Gastroesophageal sphincter (tissue), 4 donors: ENCODE measurements around the gene STRN4. TPM values are rescaled to one million over a fixed set of nuclear protein-coding genes. Genes with fewer than 3 reads are reported as not detected.

Source experiments
- ATAC-seq: fragments of 150-250 bp; one replicate; pipeline ENCODE4 v1.9.1; 2016; ENCODE audit warnings: mild to moderate bottlenecking, moderate library complexity
- H3K27ac ChIP-seq, 4 donors: fragments of 200-600 bp; sonication (generic) in 3 of 4; 1 replicate in 3 of 4; 2 replicates in 1 of 4; pipeline ENCODE4 v1.5.1; 2016 to 2019
- H3K27me3 ChIP-seq: fragments of 200-600 bp; sonication (generic); one replicate; pipeline ENCODE4 v1.5.1; 2019
- H3K36me3 ChIP-seq, 2 donors: fragments of 200-600 bp; sonication (generic); one replicate each; pipeline ENCODE4 v1.5.1; 2019; ENCODE audit warnings: control low read depth in 1 of 2
- H3K4me1 ChIP-seq, 3 donors: fragments of 200-600 bp; sonication (generic); 1 replicate in 2 of 3; 2 replicates in 1 of 3; pipeline ENCODE4 v1.5.1; 2016 to 2019; ENCODE audit warnings: control low read depth in 2 of 3
- H3K4me3 ChIP-seq, 2 donors: fragments of 200-600 bp; sonication (generic); one replicate each; pipeline ENCODE4 v1.5.1; 2019; ENCODE audit warnings: mild to moderate bottlenecking in 1 of 2, moderate library complexity in 1 of 2
- H3K9me3 ChIP-seq, 3 donors: fragments of 200-600 bp; sonication (generic); one replicate each; pipeline ENCODE4 v1.5.1; 2017 to 2019; ENCODE audit warnings: control low read depth in 2 of 3
- CTCF ChIP-seq, 4 experiments: fragments of 200-600 bp in 2 of 4; fragments of 450-650 bp in 2 of 4; sonication (generic) in 1 of 4; IDR thresholded peaks; one replicate each; pipeline ENCODE4 v1.5.1; 2017 to 2019; ENCODE audit warnings: antibody characterized with exemption in 4 of 4, mild to moderate bottlenecking in 2 of 4, moderate library complexity in 2 of 4
- EP300 ChIP-seq: sonication (generic); formaldehyde crosslinking; IDR thresholded peaks from one replicate; pipeline ENCODE4 v1.6.1; 2017; ENCODE audit warnings: antibody characterized with exemption, mild to moderate bottlenecking
- POLR2A ChIP-seq, 2 donors: fragments of 450-650 bp; IDR thresholded peaks; one replicate each; pipeline ENCODE4 v1.6.1; 2017; ENCODE audit warnings: antibody characterized with exemption in 2 of 2, mild to moderate bottlenecking in 2 of 2, moderate library complexity in 1 of 2
- POLR2AphosphoS5 ChIP-seq: sonication (generic); formaldehyde crosslinking; IDR thresholded peaks from one replicate; pipeline ENCODE4 v1.6.1; 2017; ENCODE audit warnings: antibody characterized with exemption
- WGBS, 2 donors: methylation state at CpG; one replicate each; pipeline ENCODE4 v1.1.5; 2018; ENCODE audit warnings: low coverage in 1 of 2; 5-methylcytosine and 5-hydroxymethylcytosine counted together
- total RNA-seq, 4 donors: library from RNA; depleted of rRNA; stranded (reverse); fragments of >200 nt; gene quantifications; one replicate each; pipeline ENCODE4 v1.1.0, GENCODE V29; 2016

STRN4 gene
- total RNA-seq, 4 donors from 2014 or later: 64.6 to 109 (median 90.4) TPM

GRCh38 chr19:46744005-46744691 is 2.1 kb downstream of the STRN4 start:
- Histone ChIP-seq H3K9me3 (no peaks in the 10 kb centered on the region), H3K4me3 (no peak overlapping the region), H3K36me3 (peaks cover 0 to 10% of the 10 kb centered on the region in 2 donors), H3K27me3 (no peaks in the 10 kb centered on the region), H3K4me1 (peaks cover 5 to 84% (median 48%) of the 10 kb centered on the region in 3 donors), H3K27ac (no peak overlapping the region)
- TF ChIP-seq POLR2AphosphoS5: no peak
- no peak for TF ChIP-seq EP300
- TF ChIP-seq CTCF (IDR thresholded peaks at IDR 0.05): no peak
- no peak for TF ChIP-seq POLR2A (IDR thresholded peaks at IDR 0.05)
- no peak for ATAC-seq
- 84 to 96% methylated on average over 4 to 12 of the region's 12 CpGs for WGBS, 2 donors

GRCh38 chr19:46742926-46743480 is 3.2 kb downstream of the STRN4 start:
- no peaks in the 10 kb centered on the region for H3K27me3 ChIP-seq
- ATAC-seq: no peak
- H3K9me3 ChIP-seq: no peaks in the 10 kb centered on the region
- 60 to 61% methylated on average over 3 of the region's 4 CpGs for WGBS, 2 donors
- H3K4me1 ChIP-seq: peaks cover 9 to 92% (median 54%) of the 10 kb centered on the region in 3 donors
- no peak overlapping the region for H3K27ac ChIP-seq
- TF ChIP-seq CTCF (IDR thresholded peaks at IDR 0.05) (no peak), POLR2A (IDR thresholded peaks at IDR 0.05) (no peak), POLR2AphosphoS5 (no peak), EP300 (no peak)
- no peak overlapping the region for H3K4me3 ChIP-seq
- H3K36me3 ChIP-seq: peaks cover 0 to 4% of the 10 kb centered on the region in 2 donors

GRCh38 chr19:46741447-46741846 is 4.8 kb downstream of the STRN4 start:
- Histone ChIP-seq H3K9me3 (no peaks in the 10 kb centered on the region), H3K4me1 (peaks cover 9 to 92% (median 58%) of the 10 kb centered on the region in 3 donors), H3K27me3 (no peaks in the 10 kb centered on the region), H3K4me3 (no peak overlapping the region), H3K36me3 (peaks cover 0 to 20% of the 10 kb centered on the region in 2 donors), H3K27ac (peak overlapping the region in 2 of 4 donors; percentile 0 to 73)
- no peak for ATAC-seq
- TF ChIP-seq CTCF (IDR thresholded peaks at IDR 0.05) (no peak), EP300 (no peak), POLR2AphosphoS5 (no peak), POLR2A (IDR thresholded peaks at IDR 0.05) (no peak)
- WGBS, 2 donors: 63 to 69% methylated on average over 3 to 5 of the region's 17 CpGs

- Histone ChIP-seq H3K4me1 (peaks cover 9 to 85% (median 48%) of the 10 kb centered on the region in 3 donors), H3K4me3 (no peak overlapping the region), H3K9me3 (no peaks in the 10 kb centered on the region), H3K27me3 (no peaks in the 10 kb centered on the region), H3K27ac (peak overlapping the region; percentile 73 to 82 (median 75)), H3K36me3 (peaks cover 0 to 41% of the 10 kb centered on the region in 2 donors)
- ATAC-seq: peak; percentile 92
- WGBS, 2 donors: 26 to 31% methylated on average over 3 to 4 of the region's 14 CpGs
- TF ChIP-seq POLR2AphosphoS5: peak; percentile 18
- no peak for TF ChIP-seq CTCF (IDR thresholded peaks at IDR 0.05)
Measured at GRCh38 chr19:46739290-46739771, 6.9 kb downstream of the STRN4 start.

GRCh38 chr19:46737761-46738171 is 8.5 kb downstream of the STRN4 start:
- TF ChIP-seq EP300: no peak
- TF ChIP-seq POLR2A (IDR thresholded peaks at IDR 0.05): no peak
- TF ChIP-seq POLR2AphosphoS5: no peak
- no peak for TF ChIP-seq CTCF (IDR thresholded peaks at IDR 0.05)
- Histone ChIP-seq H3K27ac (peak overlapping the region in 3 of 4 donors; percentile 40 to 82 (median 73)), H3K36me3 (peaks cover 0 to 57% of the 10 kb centered on the region in 2 donors), H3K27me3 (no peaks in the 10 kb centered on the region), H3K4me1 (peaks cover 9 to 71% (median 36%) of the 10 kb centered on the region in 3 donors), H3K4me3 (no peak overlapping the region), H3K9me3 (no peaks in the 10 kb centered on the region)
- ATAC-seq: no peak
- 57% methylated on average over 7 of the region's 19 CpGs; no CpG with 5 or more reads in 1 of the 2 donors for WGBS, 2 donors
